GM12892 (cell line): ENCODE measurements around the gene BCL7A.

ENCODE experiments used
- POLR2A ChIP-seq: IDR thresholded peaks from 2 replicates; pipeline ENCODE4 v1.6.1; 2011; ENCODE audit warnings: low read depth, low read length, control low read depth
- POLR2AphosphoS5 ChIP-seq: IDR thresholded peaks from 2 replicates; pipeline ENCODE4 v1.6.1; 2011; ENCODE audit warnings: low read depth, low read length, control low read depth
- TAF1 ChIP-seq: IDR thresholded peaks from 2 replicates; pipeline ENCODE4 v1.6.1; 2011; ENCODE audit warnings: low read depth, mild to moderate bottlenecking, control low read depth, low read length, borderline replicate concordance

DNA sequence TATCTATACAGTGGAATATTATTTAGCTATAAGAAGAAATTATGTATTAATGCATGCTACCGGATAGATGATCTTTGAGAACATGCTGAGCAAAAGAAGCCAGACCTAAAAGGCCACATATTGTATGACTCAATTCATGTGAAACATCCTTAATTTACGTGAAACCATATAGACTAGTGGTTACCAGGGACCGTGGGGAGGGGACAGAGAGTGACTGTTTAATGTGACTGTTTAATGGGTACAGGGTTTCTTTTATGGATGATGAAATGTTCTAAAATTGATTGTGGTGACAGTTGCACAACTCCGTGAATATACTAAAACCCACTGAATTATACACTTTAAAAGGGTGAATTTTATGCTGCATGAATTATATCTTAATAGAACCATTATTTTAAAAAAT is 8.5 kb upstream of the BCL7A start:
- TF ChIP-seq POLR2A (no peak), POLR2AphosphoS5 (no peak), TAF1 (no peak)
